Measurements from ENCODE around the gene CHCHD6.

CHCHD6 gene

GRCh38 chr3:126768903-126769302, 64.9 kb downstream of the CHCHD6 start:
- H3K9ac ChIP-seq: no peak overlapping the region
- no peaks in the 10 kb centered on the region for H3K36me3 ChIP-seq (ENCODE audit: control insufficient read depth, insufficient read depth, low read length)
- peaks cover 6% of the 10 kb centered on the region for H3K79me2 ChIP-seq
- no peaks in the 10 kb centered on the region for H3K4me1 ChIP-seq
- H3K9me3 ChIP-seq (ENCODE audit: control insufficient read depth, low read length): no peaks in the 10 kb centered on the region
- no peak overlapping the region for H2AFZ ChIP-seq
- no peak for TF ChIP-seq CTCF (IDR thresholded peaks at IDR 0.05)
- no peak overlapping the region for H3K27ac ChIP-seq
- H3K4me2 ChIP-seq (ENCODE audit: low read length): no peak overlapping the region
- no peaks in the 10 kb centered on the region for H3K27me3 ChIP-seq (ENCODE audit: control insufficient read depth, insufficient read depth, low read length)
- H3K4me3 ChIP-seq (ENCODE audit: low read depth, low read length): no peak overlapping the region

GRCh38 chr3:126770096-126770495, 66.1 kb downstream of the CHCHD6 start:
- Histone ChIP-seq H3K27ac (no peak overlapping the region), H3K27me3 (ENCODE audit: control insufficient read depth, insufficient read depth, low read length) (no peaks in the 10 kb centered on the region), H3K4me2 (ENCODE audit: low read length) (no peak overlapping the region), H3K79me2 (peaks cover 6% of the 10 kb centered on the region), H3K9ac (no peak overlapping the region), H3K4me3 (ENCODE audit: low read depth, low read length) (no peak overlapping the region), H3K4me1 (no peaks in the 10 kb centered on the region), H3K36me3 (ENCODE audit: control insufficient read depth, insufficient read depth, low read length) (no peaks in the 10 kb centered on the region), H3K9me3 (ENCODE audit: control insufficient read depth, low read length) (no peaks in the 10 kb centered on the region), H2AFZ (no peak overlapping the region)
- no peak for TF ChIP-seq CTCF (IDR thresholded peaks at IDR 0.05)

DNA sequence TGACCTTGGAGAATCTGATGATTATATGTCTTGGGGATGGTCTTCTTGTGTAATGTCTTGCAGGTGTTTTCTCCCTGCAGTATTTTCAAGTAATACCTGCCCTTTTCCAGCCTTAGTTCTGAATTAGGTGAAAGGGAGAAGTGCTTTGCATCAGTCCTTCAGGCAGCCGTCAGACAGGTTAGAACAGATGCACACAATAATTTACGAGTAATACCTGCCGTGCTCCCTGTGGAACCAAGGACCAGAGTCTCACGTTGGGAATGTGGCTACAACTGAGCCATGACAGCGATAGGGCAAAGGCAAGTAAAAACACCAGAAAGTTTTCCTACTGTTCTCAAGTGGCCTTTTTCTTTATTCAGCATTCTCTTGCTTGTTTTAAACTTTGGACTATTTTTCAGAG, 69.1 kb downstream of the CHCHD6 start:
- Histone ChIP-seq H3K4me1 (no peaks in the 10 kb centered on the region), H3K4me3 (ENCODE audit: low read depth, low read length) (no peak overlapping the region)
- TF ChIP-seq CTCF (IDR thresholded peaks at IDR 0.05): no peak

GRCh38 chr3:126773783-126774182, 69.7 kb downstream of the CHCHD6 start:
- Histone ChIP-seq H3K9me3 (ENCODE audit: control insufficient read depth, low read length) (no peaks in the 10 kb centered on the region), H3K9ac (no peak overlapping the region), H3K27ac (no peak overlapping the region), H3K27me3 (ENCODE audit: control insufficient read depth, insufficient read depth, low read length) (no peaks in the 10 kb centered on the region), H3K4me1 (no peaks in the 10 kb centered on the region), H3K79me2 (peaks cover 3% of the 10 kb centered on the region), H2AFZ (no peak overlapping the region), H3K36me3 (ENCODE audit: control insufficient read depth, insufficient read depth, low read length) (no peaks in the 10 kb centered on the region), H3K4me2 (ENCODE audit: low read length) (no peak overlapping the region), H3K4me3 (ENCODE audit: low read depth, low read length) (no peak overlapping the region)
- TF ChIP-seq CTCF (IDR thresholded peaks at IDR 0.05): no peak

More for the DNA sequence above, 69.1 kb downstream of the CHCHD6 start:
- H3K9me3 ChIP-seq (ENCODE audit: control insufficient read depth, low read length): no peaks in the 10 kb centered on the region
- H3K79me2 ChIP-seq: peaks cover 3% of the 10 kb centered on the region
- no peak overlapping the region for H2AFZ ChIP-seq
- no peak overlapping the region for H3K27ac ChIP-seq
- H3K9ac ChIP-seq: no peak overlapping the region
- no peak overlapping the region for H3K4me2 ChIP-seq (ENCODE audit: low read length)
- H3K27me3 ChIP-seq (ENCODE audit: control insufficient read depth, insufficient read depth, low read length): no peaks in the 10 kb centered on the region
- no peaks in the 10 kb centered on the region for H3K36me3 ChIP-seq (ENCODE audit: control insufficient read depth, insufficient read depth, low read length)

GRCh38 chr3:126777366-126777765, 73.3 kb downstream of the CHCHD6 start:
- no peak for TF ChIP-seq CTCF (IDR thresholded peaks at IDR 0.05)
- Histone ChIP-seq H3K4me3 (ENCODE audit: low read depth, low read length) (no peak overlapping the region), H3K4me1 (no peaks in the 10 kb centered on the region), H3K36me3 (ENCODE audit: control insufficient read depth, insufficient read depth, low read length) (no peaks in the 10 kb centered on the region), H2AFZ (no peak overlapping the region), H3K9me3 (ENCODE audit: control insufficient read depth, low read length) (no peaks in the 10 kb centered on the region), H3K4me2 (ENCODE audit: low read length) (no peak overlapping the region), H3K9ac (no peak overlapping the region), H3K27ac (no peak overlapping the region), H3K79me2 (no peaks in the 10 kb centered on the region), H3K27me3 (ENCODE audit: control insufficient read depth, insufficient read depth, low read length) (no peaks in the 10 kb centered on the region)
